HPDE6-E6E7 (cell line): ENCODE results near the gene ROGDI.

Experiments
- DNase-seq: peaks from one replicate; pipeline ENCODE4 v3.0.0; 2011; ENCODE audit warnings: missing footprints; ENCODE audit errors: extremely low spot score

ROGDI gene, protein sequence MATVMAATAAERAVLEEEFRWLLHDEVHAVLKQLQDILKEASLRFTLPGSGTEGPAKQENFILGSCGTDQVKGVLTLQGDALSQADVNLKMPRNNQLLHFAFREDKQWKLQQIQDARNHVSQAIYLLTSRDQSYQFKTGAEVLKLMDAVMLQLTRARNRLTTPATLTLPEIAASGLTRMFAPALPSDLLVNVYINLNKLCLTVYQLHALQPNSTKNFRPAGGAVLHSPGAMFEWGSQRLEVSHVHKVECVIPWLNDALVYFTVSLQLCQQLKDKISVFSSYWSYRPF

DNA sequence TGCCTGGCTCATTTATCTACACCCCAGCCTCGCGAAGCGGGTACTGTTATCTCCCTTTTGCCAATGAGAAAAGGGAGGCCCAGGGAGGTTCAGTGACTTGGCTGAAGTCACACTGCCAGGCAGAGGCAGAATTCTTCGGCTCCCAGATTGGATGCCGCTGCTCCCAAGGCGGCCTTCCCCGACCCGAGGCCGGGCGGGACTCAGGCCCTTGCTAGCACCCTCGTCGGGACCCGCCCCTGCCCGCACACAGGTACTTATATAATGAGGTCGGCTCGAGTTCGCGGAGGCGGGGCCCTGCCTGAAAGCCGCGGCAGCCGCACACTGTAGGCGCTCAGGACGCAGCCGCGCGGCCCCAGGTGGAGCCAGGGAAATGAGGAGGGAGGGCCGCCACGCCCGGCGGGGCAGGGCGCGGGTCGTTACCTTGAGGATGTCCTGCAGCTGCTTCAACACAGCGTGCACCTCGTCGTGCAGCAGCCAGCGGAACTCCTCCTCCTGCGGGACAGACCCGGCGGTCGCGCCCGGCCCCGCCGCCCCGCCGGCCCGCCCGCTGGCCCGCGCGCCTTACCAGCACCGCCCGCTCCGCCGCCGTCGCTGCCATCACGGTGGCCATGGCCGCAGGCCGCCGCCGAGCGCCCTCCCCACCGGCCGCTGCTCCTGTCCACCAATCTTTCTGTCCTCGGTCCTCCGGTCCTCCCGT, at the start of gene ROGDI:
Gene ROGDI, minus strand, starts transcription at position 672 of the 697 bp plus-strand sequence. Its CDS starts 62 bp downstream, at position 610.
- peak; percentile 82 for DNase-seq

DNA sequence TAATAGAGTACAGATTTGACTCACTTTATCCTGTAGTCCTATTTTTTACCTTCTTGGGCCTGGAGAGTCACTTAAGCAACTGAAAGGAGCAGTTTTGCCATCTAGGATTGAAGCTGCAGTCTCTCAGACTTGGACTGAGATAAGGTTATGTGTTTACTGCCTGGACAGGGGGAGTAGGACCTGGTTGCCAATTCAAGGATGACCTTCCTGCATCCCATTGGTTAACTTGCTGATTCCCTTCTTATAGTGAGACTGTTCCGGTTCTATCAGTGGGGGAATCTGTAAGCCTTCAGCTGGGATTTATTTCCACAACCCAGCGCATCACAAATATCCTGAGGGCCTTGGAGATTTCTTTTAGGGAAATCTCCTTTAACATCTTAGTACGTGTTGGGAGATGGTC, 47.8 kb upstream of the ROGDI start:
- DNase-seq, result no peak

DNA sequence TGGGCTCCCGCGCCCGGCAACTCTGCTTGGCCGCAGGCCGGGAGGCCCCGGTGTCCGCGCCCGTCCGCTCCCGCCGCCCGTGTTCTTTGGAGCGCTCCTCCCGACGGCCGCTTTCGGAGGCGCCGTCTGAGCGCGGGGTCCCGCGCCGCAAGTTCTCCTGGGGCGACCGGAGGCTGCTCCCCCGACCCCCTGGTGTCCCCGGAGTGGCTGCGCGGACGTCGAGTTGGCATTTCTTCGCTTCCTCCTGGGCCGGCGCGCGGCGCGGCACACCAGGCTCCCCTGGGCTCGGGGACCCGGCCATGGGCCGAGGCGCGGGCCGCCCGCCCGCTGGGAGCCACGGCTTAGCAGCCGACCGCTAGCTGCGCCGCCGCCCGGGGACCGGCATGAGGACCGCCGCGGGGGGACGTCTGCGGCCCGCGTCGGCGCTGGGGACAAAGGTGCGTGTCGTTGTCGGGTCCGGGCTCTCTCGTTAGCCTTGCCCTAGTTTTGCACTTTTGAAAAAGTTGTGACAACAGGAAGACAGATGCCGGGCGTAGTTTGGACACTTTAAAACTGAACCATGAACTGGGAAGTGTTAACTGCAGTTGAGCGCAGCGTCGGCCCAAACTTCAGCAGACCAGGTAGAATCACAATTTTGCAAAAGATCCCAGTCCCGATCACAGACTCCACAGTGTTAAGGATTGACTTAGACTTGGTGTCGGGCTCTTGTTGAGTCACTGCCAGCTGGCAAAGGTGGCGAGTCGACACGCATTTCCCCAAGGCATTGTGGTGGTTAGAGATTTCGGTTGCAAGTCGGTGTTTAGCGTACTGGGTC, 45.5 kb upstream of the ROGDI start:
- DNase-seq, result peak; percentile 67

DNA sequence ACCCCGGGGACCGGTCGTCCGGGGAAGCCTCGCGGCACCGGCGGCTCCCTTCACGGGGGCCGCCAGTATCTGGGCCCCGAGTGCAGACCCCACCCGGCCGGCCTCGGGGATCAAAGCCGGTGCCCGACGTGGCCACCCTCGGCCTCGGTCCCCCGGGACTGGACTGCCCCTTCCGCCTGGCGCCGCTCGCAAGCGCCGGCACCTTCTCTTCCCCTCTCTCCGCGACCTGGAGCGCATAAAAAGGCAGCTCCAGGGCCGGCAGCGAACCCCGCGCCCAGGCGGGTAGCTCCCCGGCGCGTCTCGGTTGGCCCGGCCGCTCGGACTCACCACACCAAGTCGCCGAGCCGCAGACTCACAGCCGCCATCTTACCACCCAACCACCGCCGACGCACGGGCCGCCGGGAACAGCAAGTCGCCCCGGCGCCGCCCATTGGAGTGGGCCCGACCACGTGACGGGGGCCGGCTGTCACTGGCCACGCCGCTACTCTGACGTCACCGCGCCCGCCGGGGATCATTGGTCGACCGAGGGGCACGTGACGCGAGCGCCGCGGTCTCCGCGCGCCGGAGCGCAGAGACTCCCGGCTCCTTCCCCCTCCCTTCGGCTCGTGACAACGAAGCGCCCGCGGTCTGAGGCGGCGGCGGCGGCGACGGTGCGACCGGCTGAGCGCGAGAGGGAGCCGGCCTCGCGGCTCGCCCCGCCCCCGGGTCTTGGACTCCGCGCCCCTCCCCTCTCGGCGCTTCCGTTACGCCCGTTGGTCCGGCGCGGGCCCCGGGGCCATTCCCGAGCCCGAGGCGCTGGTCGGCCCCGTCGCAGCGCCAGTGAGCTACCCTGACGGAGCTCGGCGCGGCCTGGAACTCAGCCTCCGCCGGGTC, 44.7 kb upstream of the ROGDI start, which contains the start of the genes GLYR1 and UBN1:
Gene GLYR1, minus strand, starts transcription at position 388 of the 873 bp plus-strand sequence. Its CDS starts 23 bp downstream, at position 365.
Gene UBN1, plus strand, starts transcription at position 581 of the 873 bp plus-strand sequence. CDS start 5,437 bp downstream, outside the sequence.
- DNase-seq, result peak; percentile 94

DNA sequence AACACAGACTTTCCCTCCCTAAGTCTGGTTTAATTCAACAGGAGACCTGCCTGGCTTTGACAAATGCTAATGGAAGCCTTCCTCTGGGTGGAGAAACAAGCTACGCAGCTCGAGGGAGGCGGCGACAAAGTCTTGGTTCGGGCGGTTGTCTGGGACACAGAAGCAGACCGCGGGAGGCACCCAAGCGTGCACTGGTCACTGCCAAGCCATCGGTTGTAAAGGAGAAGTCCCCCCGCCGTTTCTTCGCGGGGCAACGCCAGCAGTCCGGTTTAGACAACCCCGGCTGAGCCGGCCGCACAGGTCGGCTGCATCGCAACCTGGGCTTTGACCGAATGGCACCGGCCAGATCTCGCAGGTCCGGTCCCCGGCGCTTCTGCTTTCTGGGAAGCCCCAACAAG, 44.1 kb upstream of the ROGDI start:
- DNase-seq, result peak; percentile 34

DNA sequence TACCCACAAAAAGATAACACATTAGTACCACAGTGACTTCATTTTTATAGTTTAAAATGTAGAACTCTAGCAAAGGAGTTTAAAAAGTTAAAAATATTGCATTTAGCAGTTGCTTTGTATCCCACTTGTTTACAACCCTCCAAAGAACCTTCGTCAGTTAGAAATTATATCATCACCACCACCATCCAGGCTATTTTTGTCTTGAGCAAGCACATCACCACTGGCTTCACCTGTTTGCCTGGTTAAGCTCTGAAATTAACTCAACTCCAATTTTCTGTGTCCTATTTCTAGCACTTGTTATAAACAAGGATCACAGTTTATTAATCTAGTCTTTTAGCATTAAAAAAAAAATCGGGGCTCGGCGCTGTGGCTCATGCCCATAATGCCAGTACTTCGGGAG, 38.6 kb upstream of the ROGDI start:
- no peak for DNase-seq

DNA sequence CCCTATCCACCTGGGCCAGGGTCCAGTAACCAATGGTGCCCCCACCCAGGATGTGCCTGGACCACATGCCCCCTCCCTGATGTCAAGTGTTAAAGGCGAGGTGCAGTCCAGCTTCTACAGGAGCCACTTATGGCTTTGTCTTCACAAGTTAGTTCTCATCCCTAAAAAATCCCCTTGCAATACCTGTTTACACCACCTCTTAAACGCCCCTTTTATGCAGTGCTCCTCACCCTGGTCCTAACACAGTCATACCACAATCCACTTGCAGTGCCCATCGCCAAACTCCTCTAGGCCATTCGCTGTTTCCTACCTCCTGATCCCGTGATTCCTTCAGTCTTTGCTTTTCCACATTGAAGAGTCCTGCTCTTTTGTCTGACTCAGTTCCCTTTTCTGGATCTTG, 37.5 kb upstream of the ROGDI start:
- DNase-seq, result no peak

DNA sequence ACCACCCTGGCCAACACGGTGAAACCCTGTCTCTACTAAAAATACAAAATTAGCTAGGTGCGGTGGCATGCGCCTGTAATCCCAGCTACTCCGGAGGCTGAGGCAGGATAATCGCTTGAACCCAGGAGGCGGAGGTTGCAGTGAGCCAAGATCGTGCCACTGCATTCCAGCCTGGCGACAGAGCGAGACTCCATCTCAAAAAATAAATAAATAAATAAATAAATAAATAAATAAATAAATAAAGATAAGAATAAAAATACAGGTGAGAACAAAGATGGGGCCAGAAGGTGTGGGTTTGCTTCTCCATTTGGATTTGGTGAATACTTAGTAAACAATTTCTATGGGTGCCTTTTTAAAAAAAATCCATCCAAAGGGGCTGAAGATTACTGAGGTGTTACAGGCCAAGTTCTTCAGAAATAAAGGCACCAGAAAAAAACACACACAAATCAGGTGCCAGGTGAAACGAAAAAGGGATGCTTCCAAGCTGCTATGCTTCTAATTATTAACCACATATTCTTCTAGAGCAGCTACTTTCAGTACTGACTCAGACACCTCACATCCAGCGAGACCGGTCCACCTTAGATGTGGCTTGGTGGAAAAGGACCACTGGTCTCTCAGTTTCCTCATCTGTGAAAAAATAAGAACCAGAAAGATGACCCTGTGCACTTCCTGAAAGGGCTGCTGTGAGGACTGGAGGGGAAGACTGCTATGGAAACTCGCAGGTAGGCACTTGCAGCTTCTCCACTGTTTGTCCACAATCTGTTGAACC, 35.5 kb upstream of the ROGDI start:
- no peak for DNase-seq

DNA sequence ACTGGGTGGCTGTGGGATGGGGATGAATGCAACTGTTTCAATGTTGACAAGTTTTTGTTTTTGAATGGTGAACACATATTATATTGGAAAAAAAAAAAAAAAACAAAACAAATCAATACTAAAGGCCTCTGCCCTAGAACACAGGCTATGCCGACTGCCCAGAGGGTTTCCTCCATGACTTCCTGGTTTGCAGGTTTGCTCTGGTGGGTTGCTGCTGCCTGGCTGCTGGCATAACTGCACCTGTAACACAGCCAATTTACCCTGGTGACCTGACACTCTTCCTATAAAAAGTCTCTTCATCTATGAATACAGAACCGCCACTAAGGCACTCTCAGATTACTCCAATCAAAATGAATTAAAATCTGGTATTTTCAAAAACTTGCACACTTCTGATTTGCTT, 34.3 kb upstream of the ROGDI start:
- DNase-seq, result no peak

DNA sequence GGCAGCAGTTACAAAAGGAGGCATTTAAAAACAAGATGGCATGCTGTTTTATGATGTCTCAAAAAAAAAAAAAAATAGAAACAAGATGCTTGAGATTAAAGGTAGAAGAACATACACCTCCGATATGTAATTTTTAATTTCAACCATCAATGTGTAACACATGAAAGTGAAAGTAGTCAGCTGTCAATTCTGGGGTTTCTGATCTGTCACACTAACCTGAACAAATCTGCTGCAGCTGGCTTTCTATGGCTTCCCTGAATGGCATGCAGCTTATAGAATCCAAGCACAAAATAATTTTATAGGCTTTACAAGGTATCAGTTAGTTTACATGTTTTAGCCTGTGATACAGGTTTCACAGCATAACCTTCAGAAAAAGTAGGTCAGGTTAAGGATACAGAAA, 31.2 kb upstream of the ROGDI start:
- no peak for DNase-seq

DNA sequence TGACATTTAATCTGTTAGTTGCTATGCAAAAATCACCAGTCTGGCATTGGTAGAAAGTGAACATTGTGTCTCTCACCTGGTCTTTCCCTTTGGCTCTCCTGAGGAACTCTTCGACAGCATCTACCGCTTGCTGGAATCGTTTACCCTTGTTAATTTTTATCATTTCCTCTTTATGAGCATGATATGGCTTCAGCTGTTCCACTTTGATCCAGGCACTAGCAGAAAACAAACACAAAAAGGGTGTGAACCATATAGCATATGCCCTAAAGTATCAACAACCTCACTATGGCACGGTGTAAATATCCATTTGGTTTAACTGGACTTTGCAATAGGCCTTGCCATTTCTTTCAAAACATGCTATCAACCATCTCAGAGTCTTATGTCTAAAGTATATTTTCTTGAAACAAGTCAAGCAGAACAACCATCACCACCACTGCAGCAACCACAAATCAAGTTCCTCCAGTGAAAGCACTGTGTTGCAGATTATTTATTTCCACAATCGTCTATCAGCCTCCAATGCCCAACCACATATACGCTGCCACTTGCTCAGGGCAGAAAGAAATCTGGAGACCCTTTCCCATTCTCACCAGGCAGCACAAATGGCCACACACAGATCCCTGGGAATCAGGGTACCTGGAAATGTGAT, 30.4 kb upstream of the ROGDI start:
- no peak for DNase-seq

DNA sequence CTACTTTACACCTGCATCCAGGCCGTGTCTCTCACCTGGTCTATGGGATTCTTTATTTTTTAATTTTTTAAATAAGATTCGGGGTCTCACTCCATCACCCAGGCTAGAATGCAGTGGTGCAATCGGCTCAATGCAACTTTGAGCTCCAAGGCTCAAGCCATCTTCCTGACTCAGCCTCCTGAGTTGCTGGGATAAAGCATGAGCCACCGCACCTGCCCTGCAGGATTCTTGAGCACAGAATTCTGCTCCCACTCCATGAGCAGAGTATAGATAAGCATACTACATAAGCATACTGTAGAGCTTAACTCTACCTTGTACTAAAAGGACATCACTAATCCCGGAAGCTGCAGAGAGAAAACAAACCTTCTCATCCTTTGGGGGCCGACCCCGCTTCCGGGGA, 29.2 kb upstream of the ROGDI start:
- DNase-seq, result no peak

DNA sequence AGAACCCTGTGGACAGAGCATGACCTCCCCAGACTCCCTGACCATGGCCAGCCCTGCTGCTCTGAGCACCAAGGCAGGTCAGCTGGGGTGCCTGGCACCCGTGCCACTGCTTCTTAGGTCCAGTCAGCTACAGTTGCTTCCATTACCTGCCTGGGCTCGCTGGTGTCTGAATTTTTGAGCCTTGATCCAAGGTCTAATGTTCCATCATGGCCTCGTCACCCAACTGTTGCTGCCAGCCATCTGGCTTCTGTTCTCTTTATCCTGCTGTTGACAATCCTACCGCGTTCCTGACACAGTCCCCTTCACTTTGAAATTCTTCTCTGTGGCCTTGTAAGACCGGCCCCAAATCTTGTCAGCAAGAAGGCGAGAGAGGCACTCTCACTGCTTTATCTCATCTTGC, 28.0 kb upstream of the ROGDI start:
- no peak for DNase-seq

DNA sequence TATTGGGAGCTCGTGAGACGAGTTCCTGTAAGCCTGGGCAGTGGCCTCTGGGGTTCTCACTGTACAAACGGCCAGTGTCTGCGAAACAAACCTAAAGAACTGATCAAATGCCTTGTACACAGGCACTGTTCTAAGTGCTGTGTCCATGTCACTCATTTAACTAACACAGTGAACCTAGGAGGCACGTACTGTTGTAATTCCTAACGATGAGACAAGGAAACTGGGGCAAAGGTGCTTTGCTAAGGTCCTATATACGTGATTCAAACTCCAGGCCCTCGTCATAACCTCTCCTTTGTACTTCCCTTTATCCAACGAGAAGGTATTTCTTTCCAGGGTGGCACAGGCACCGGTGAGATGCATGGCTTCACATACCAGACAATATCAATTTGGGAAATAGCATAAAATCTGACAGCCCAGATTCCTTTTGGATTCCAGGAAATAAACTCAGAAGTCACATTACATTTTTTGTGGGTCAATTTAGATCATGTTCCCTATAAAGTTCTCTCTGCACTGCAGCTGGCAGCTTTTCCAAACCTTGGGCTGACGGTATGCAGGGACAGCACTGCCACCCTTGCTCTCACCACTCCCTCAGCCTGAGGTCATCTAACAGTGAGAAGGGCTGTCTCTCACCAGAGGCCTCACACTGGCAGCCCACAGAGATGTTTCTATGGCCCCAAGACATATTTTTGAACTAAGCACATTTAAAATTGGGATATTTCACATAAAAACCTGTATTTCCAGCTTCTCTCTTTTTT, 26.3 kb upstream of the ROGDI start:
- DNase-seq, result no peak

DNA sequence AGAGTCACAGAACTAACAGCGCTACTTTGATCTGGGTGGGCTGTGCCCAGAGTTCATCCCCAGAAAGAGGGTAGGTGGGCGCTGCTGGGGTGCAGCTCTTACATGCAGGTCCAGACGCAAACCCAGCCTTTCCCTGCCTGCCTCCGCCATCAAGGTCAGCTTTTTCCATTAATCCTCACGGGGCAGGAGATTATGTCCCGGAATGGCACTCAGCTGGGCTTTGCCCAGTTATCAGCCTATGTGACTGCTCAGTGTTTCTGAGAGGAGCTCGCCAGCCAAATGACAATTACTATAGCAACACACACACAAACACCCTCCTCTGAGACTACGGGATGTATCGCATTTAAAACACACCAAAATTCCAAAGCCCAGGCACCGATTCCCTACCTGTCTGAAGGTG, 24.5 kb upstream of the ROGDI start:
- DNase-seq, result no peak

DNA sequence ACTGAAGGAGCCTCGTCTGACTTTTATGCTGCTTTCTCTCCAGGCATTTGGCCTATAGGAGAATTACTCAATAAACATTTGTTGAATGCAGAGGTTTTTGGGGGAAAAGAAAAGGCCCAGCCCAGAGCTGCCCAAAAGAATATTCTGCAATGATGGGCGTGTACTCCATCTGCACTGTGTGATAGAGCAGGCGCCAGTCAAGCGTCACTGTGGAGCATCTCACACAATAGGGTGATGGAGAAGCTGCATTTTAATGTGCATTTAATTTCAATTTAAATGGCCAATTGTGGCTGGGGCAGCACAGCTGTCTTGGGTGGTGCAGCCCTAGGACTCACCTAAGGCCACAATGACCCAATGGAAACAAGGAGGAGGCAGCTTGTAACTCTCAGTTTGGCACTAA, 24.1 kb upstream of the ROGDI start:
- no peak for DNase-seq

DNA sequence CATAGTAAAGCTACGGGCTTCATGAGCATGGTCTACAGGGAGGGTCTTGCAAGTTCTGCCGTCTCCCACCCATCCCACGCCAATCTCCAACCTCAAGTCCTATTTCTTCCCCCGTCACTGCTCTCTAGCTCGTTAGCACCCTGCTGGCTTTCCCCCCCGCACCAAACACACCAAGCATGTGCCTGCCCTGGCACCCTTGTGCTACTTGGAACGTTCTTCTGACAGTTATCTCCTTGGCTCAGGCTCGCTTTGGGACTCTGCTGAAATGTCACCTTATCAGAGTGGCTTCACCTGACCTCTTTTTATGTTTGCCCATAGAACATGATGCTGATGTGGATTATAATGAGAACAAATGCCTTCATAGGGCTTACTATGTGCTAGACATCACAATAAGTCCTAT, 22.8 kb upstream of the ROGDI start:
- DNase-seq, result no peak

DNA sequence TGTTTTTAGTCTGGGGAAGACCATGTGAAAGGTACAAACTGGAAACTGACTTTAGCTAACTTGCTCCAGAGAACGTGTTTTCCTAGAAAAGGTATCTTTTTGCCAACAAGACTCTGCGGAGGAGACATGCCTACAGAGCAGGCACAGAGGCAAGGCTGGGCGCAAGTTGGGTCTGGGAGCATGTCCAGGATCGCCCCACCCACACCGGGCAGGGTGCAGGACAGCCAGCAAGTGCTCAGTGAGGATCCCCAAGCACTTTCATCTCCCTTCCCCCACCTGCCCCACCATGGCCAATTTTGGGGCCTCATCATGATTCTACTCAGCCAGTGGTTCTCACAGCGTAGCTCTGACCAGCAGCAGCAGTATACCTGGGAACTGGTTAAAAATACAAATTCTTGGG, 18.2 kb upstream of the ROGDI start:
- DNase-seq, result no peak

DNA sequence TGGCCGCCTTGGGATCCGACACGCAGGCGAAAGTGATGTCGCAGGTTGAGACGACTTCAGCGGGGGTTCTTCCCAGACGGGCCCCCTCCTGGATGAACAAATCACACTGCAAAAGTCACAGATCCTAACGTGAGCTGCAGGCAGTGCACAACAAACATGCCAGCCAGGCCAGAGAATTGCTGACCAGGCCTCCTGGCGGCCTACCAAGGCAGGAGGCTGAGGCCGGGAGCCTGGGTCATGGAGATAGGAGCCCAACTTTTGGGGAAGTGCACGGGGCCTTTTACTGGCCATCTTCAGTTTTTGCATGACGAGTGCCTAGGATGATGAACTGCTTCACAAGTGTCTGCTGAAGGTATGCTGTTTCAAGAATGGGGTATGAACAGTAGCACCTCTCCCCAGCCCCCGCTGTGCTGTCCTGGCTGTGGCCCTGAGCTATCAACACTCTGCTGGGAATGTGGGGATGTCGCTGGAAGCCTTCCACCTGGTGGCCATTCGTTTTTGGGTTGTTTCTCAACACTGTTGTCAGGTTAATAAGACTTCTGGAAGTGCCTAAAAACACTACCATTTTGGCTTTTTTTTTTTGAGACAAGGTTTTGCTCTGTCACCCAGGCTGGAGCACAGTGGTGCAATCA, 12.2 kb upstream of the ROGDI start:
- DNase-seq, result no peak
